GM03348 (cell line): ENCODE measurements around the gene CA6.
A peak's percentile ranks its signal among the peaks of the same experiment; 100 is the strongest.
"Not testable (repeated sequence)": the region's sequence is repeated elsewhere in the genome, so short reads cannot be mapped to it uniquely, and the experiment has no call there.

Experiments
- DNase-seq: peaks from one replicate; pipeline ENCODE4 v3.0.0; 2012; ENCODE audit warnings: low spot score

CA6 gene

GRCh38 chr1:8926707-8927694 is 18.7 kb upstream of the CA6 start:
- DNase-seq: no peak

DNA sequence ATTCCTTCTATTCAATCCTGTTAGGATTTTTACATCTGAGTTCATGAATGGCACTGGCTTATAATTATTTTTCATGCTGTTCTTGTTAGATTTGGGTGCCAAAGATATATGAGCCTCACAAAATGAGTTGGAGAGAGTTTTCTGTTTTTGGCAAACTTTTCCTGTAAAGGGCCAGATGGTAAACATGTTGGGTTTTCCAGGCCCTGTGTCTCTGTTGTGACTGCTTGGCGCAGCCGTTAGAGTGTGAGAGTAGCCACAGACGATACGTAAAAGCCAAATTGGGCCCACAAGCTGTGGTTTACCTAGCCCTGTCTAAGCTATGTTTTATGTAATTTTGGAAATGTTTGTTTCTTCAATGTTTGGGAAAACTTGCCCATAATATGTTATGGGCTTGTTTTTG is 15.6 kb upstream of the CA6 start:
- DNase-seq: no peak

DNA sequence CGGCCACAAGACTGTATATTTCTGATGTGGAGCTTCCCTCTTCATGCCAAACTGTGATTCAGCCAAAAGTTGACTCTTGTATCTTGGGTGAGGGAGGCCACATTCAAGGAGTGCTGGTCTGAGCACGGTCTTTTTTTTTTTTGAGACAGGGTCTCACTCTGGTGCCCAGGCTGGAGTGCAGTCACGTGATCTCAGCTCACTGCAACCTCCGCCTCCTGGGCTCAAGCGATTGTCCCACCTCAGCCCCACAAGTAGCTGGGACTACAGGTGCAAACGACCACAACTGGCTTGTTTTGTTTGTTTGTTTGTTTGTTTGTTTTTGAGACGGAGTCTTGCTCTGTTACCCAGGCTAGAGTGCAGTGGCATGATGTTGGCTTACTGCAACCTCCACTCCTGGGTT is 8.6 kb upstream of the CA6 start:
- not testable (repeated sequence) for DNase-seq

DNA sequence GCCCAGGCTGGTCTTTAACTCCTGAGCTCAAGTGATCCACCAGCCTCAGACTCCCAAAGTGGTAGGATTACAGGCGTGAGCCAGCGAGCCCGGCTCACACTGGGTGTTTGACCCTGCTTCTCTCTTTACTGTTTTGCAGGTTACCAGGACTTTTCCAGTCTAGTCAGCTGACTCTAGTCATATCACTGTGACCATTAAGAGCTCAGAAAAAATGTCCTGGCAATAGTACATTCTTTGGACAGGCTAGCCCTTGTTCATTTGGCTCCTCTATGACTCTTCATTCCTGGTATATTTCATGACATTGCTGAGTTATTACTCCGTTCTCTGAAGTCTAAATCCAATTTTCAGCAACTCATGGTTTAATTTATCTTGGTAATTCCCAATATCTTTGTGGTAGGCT is 8.0 kb upstream of the CA6 start:
- no peak for DNase-seq

GRCh38 chr1:8938232-8938999 is 7.3 kb upstream of the CA6 start:
- no peak for DNase-seq

- no peak for DNase-seq
These were observed 6.7 kb upstream of the CA6 start for GRCh38 chr1:8939000-8939265.

GRCh38 chr1:8939362-8939995 is 6.2 kb upstream of the CA6 start:
- DNase-seq: no peak

GRCh38 chr1:8941906-8942305 is 3.8 kb upstream of the CA6 start:
- DNase-seq: peak; percentile 84

DNA sequence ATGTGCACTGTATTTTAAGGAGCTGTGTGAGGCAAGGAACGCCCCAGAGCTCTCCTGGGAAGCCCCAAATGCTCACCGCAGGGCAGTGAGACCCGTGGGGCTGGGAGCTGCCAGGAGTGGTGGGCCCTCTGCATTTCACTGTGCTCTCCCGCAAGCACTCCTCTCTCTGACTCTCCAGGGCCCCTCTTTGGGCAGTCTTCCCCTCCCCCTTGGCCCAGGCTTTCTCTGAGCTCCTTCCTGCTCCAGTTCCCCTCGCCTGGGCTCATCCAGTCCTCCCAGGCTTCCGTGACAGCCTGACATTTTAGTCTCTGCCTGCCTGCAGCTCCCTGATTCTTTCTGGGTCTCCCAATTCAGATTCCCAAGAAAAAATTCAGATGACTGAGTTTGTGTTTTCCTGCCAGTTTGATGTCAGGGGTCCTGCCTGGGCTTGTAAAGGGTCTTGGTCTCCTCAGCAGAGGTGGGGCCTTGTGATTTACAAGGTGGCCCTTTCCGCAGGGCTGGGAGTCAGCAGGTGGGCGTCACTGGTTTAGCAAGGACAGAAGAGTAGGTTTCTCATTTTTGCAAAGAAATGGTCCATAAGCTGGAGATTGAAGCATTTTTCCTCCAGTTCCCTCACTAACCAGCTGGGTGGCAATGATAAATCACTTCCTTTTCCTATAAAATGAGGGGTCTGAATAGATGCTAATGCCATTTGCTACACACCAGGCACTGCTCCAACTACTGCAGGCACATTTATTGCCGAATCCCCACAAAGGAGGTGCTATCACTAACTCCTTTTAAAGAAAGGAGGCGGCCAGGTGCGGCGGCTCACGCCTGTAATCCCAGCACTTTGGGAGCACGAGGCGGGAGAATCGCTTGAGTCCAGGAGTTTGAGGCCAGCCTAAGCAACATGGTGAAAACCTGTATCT is 1.9 kb upstream of the CA6 start:
- DNase-seq: no peak

GRCh38 chr1:8947127-8947691 is 1.5 kb downstream of the CA6 start:
- DNase-seq: no peak

- no peak for DNase-seq
These were observed 4.6 kb downstream of the CA6 start for GRCh38 chr1:8950309-8950708.

GRCh38 chr1:8951231-8951630 is 5.6 kb downstream of the CA6 start:
- no peak for DNase-seq

DNA sequence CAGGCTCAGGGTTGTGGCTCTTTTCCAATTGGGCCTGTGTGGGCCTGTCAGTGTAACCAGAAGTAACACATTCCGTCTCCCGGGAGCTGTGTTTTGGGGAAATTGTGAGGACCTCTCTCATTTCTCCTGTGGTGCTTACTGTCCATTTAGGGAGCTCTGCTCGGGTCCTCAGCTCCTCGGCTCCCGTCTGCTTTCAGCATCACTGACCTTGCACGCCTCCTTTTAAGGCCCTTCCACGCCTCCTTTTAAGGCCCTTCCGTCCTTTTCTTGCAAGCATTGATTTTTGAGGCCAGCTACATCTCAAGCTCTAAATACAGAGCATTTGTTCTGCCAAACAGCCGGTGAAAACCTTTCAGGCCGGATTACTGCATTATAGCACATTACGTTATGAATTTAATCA is 9.7 kb downstream of the CA6 start:
- DNase-seq: no peak

DNA sequence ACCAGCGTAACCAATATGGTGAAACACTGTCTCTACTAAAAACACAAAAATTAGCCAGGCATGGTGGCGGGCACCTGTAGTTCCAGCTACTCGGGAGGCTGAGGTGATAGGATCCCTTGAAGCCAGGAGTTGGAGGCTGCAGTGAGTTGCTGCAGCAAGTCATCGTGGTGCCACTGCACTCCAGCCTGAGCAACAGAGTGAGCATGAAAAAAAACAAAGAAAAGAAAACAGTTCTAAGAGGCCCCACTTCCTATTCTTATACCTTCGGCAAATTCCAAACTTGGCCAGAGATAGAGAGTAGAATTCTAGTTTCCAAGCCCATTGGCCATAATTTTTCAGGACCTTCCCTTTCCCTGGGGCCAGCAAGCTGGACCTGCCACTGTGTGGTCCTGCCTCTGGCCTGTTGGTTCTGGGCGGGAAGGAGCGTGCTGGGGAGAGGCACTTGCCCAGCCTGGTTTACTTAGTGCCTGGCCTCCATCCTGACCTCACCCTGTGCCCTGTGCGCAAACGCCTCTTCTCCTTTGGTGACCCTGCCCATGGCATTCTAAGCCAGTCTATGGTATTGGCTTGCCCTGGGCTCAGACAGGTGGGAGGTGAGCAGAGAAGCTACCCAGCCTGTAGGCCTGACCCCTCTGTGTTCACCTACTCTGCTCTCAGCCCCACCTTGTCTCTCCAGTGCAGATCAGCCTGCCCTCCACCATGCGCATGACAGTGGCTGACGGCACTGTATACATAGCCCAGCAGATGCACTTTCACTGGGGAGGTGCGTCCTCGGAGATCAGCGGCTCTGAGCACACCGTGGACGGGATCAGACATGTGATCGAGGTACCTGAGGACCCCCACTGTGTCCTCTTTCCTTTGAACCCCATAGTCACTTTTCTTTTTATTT is 11.0 kb downstream of the CA6 start:
- no peak for DNase-seq

GRCh38 chr1:8962812-8963530 is 17.3 kb downstream of the CA6 start:
- peak; percentile 50 for DNase-seq

- DNase-seq: no peak
These were observed 18.3 kb downstream of the CA6 start for GRCh38 chr1:8963963-8964362.

GRCh38 chr1:8965121-8965820 is 19.6 kb downstream of the CA6 start:
- no peak for DNase-seq

DNA sequence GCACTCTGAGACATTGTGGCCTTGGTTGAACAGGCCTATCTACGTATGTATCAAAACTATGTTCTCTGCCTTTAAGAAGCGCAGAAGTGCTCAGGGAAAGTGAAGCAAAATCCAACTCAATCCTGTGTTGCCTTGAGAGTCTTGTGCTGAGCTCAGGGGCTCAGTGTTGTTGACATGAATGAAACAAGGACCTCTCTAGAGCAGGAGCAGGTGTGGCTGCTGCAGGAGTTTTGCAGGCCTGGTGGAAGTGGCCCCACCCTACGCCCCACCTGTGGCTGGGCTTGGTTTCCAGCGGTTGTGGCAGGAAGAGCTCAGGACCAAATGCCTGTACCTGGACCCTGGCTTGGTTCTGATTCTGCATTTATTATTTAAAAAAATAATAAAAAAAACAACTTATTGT is 20.9 kb downstream of the CA6 start:
- no peak for DNase-seq

GRCh38 chr1:8968902-8969301 is 23.2 kb downstream of the CA6 start:
- not testable (repeated sequence) for DNase-seq
